ENCODE measurements around the gene IDUA.

The IDUA gene

GRCh38 chr4:1032861-1033260 is 46.0 kb downstream of the IDUA start:
- DNase-seq: no peak

- DNase-seq: no peak
These were observed 47.2 kb downstream of the IDUA start for GRCh38 chr4:1033840-1034551.

DNA sequence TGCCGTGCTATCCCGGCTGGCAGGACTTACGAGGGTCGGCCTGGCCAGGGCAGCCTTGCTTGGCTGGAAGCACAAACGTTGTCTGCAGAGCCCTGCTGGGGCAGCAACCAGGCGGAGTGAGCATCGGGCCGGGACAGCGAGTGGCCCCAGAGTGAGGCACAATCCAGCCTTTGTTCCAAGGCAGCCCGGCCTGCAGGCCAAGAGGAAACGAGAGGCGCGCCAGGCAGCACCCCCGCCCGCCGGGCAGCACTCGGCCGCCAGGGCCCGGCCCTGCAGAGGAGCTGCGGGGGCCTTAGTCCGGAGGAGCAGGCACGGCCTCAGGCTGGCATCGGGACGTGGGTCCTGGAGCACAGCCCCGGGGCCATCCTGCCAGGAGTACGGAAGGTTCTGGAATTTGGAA is 48.7 kb downstream of the IDUA start:
- no peak for DNase-seq

- no peak for DNase-seq
These were observed 49.3 kb downstream of the IDUA start for GRCh38 chr4:1036095-1036494.

DNA sequence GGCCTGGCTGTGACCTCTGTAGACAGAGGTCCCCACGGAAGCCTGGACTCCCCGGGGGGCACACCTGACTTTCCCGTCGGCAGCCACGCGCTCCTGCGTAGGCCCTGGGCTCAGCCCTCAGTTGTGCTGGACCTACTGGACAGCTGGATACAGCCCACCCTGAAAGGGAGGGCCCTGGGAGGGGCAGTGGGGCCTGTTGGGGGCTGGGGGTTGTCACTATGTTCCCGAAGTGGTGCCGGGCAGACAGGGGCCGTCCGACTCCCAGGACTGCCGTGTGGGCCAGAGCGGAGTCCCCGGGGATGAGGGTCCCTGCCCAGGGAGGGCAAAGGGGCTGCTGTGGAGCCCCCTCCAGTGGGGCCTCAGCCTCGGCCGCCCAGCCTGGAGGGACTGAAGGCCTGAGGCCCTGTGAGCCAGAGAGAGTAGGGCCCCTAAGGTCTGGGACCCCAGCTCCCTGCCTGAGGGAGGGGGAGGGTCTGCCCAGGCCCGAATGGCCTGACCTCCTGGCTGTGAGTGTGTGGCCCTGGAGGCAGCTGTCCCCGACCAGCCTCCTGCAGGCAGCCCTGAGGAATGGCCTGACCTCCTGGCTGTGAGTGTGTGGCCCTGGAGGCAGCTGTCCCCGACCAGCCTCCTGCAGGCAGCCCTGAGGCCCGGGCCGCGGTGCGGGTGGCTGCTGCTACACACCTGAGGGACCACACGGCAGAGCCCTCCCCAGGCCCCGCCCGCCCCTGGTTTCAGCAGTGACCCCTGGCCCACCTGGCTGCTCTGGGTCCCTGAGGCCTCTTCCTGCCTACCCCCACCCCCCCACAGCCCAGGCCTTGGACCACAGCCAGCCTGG is 50.3 kb downstream of the IDUA start:
- DNase-seq: no peak

DNA sequence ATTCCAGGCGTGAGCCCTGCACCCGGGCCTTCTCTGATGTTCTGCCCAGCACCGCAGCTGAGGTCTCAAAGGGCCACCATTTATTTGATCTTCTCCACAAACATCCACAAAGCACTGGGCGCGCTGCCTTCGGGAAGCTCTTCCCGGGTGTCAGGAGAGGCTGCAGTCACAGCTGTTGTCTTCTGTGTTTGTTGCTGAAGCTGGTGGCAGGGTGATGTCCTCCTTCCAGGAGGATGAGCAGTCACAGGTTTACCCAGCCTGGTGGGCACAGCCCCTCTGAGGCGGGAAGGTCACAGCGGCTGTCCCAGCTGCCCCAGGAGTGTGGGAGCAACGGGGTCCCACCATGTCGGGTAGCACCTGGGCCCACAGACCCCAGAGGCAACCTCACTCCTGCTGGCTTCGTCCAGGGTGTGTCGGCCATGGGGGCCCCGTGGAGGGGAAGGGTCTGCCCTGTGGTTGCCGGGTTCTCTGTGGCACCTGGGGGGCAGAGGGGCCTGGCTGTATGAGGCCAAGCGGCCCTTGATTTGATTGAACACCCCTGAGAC is 52.2 kb downstream of the IDUA start:
- no peak for DNase-seq

DNA sequence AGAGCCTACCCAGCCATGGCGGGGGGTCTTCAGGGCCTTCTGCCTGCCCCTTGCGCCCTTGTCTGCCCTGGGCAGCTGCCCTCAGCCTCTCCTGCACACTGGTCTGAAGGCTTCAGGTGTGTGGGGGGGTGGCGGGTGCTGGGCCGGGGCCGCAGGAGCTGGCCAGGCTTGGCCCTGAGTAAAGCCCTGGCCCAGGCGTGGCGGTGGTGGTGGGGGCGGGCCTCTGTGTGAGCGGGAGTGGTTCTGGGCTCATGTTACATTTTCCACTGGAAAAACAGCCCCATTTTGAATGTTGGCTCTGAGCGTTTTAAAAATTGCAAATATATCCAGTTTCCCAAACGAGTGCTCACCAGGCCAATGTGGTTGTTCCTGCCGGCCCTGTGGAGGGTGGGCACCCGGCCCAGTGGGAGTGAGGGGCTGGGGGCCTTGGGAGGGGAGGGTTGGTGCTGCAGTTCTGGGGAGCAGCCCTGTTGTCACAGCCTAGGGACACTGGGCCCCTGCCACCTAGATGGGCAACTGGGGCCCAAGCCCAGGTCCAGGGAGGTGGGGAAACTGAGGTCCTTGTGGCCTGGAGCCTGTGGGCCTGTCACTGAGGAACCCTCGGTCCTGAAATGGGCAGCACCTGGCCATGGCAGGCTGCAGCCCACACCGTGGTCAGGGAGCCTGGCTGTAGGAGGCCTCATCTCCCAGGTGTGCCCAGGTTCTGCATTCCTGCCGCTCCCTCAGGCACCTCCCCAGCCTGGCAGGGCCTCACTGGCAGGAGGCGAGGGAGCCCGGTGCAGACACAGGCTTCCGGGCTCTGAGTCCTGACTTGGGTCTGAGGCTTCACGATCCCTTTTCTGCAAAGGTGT is 52.9 kb downstream of the IDUA start:
- DNase-seq: no peak

DNA sequence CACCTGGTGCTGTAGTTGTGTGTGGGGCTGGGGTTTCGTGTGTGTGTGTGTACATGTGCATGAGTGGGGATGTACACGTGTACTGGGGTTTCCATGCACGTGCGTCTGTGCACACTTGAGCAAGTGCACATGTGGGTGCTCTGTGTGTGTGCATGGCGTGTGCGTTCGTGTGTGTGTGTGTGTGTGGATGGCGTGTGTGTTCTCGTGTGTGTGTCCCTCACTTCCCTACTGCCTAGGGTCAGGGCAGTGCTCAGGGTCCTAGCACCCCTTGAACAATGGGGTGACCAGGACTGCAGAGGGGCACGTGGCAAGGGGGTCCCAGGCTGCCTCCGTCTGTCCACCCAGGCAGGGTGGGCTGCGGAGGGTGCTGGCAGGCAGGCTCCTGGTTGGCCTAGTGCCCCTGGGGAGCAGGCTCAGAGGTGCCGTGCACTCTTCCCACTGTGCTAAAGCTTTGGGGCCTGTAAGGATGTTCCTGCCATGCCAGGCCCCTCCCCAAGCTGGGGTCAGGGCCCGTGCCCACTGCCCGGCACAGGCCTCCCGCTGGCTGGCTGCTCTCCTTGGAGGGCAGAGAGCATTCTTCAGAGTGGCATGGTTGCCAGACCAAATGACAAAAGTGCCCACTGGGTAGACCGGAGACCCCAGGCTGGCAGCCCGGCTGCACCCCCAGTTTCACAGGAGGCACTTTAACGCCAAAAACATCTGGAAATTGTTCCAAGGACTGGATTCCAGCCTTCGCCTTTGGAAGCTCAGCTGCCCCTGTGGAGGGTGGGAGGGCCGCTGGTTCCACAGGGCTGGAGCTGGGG is 53.7 kb downstream of the IDUA start:
- no peak for DNase-seq

GRCh38 chr4:1041147-1041935 is 54.5 kb downstream of the IDUA start:
- no peak for DNase-seq

GRCh38 chr4:1041936-1042330 is 55.1 kb downstream of the IDUA start:
- no peak for DNase-seq

GRCh38 chr4:1042352-1043055 is 55.7 kb downstream of the IDUA start:
- DNase-seq: no peak

DNA sequence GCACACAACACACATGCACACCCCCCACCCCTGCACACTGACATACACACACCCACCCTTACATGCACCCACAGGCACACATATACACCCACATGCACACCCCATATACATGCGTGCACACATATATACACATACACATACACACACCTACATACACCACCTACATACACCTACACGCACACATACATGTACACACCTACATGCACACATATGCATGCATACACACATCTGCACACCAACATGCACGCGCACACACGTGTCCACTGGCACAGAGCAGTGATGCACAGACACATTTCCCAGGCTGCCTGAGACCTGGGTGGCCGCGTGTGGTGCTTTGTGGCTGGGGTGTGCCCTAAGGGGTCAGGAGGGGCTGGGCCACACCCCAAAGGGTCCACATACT is 56.3 kb downstream of the IDUA start:
- DNase-seq: no peak

GRCh38 chr4:1043651-1044468 is 57.0 kb downstream of the IDUA start:
- no peak for DNase-seq

- no peak for DNase-seq
These were observed 57.8 kb downstream of the IDUA start for GRCh38 chr4:1044469-1045192.

GRCh38 chr4:1045193-1045594 is 58.4 kb downstream of the IDUA start:
- no peak for DNase-seq

GRCh38 chr4:1045595-1046201 is 58.9 kb downstream of the IDUA start:
- DNase-seq: no peak

- DNase-seq: peak in 1 of 2 experiments; percentile 41
These were observed 59.8 kb downstream of the IDUA start for GRCh38 chr4:1046581-1047011.

DNA sequence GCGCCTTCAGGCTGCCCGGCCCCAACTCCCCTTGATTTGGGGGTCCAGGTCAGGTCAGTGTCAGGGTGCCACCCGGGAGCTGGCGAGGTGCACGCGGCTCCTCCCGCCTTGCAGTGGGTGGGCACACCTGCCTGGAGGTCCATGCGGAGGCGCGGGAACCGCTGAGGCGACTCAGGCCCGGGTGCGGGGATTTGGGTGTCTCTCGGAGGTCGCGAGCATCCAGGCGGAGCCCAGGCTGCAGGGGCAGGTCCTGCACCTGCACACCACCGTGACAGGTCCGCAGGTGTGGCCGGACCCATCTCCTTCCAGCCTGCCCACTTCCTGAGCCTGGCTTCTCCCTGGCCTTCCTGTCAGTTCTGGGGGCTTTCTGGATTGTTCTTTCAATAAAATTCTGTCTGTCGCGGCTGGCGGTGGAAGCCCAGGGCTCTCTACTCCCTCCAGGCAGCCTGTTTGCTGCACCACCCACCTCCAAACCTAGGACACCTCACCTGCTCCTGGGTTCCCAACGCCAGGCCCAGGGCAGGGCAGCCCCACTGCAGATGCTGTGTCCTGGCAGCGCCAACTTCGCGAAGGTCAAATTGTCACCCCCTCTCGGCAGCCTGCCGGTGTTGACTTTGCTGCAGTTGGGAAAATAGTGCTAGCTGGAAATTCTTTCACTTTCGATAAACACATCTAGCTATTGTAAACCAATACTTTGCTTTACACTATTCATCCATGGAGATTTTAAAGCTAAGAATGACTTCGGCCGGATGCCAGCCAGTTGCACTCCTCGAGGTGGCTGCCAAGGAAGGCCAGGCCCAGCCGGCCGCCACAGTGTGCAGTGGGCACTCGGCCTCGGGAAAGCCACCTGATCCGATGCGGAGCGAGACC is 60.5 kb downstream of the IDUA start:
- DNase-seq: no peak
